ENCODE data around the gene INPP4A.

Gene INPP4A

GRCh38 chr2:98492441-98492840 lies 47.8 kb downstream of the INPP4A start:
- Histone ChIP-seq H3K4me3 (ENCODE audit: low read length) (no peak overlapping the region), H3K4me1 (ENCODE audit: insufficient read depth, low read length) (peaks cover 7% of the 10 kb centered on the region; the same call in 1 of the 2 replicates), H3K36me3 (ENCODE audit: insufficient read depth, low read depth, low read length) (peaks cover 6% of the 10 kb centered on the region; the same call in 1 of the 2 replicates), H3K27ac (ENCODE audit: low read length) (no peak overlapping the region), H3K27me3 (ENCODE audit: insufficient read depth, low read length) (no peaks in the 10 kb centered on the region), H3K9me3 (ENCODE audit: insufficient read depth, low read depth, low read length) (peaks cover 20% of the 10 kb centered on the region; the same call in 1 of the 2 replicates), H3K9ac (ENCODE audit: low read depth, low read length) (no peak overlapping the region)

- Histone ChIP-seq H3K36me3 (ENCODE audit: insufficient read depth, low read depth, low read length) (peaks cover 15% of the 10 kb centered on the region; the same call in 1 of the 2 replicates), H3K9me3 (ENCODE audit: insufficient read depth, low read depth, low read length) (peaks cover 22% of the 10 kb centered on the region), H3K27ac (ENCODE audit: low read length) (no peak overlapping the region), H3K9ac (ENCODE audit: low read depth, low read length) (no peak overlapping the region), H3K4me3 (ENCODE audit: low read length) (no peak overlapping the region), H3K27me3 (ENCODE audit: insufficient read depth, low read length) (no peaks in the 10 kb centered on the region), H3K4me1 (ENCODE audit: insufficient read depth, low read length) (peaks cover 2% of the 10 kb centered on the region; the same call in 1 of the 2 replicates)
These were observed 50.0 kb downstream of the INPP4A start for GRCh38 chr2:98494699-98495098.

- H3K4me3 ChIP-seq (ENCODE audit: low read length): no peak overlapping the region
- peaks cover 3% of the 10 kb centered on the region; the same call in 1 of the 2 replicates for H3K4me1 ChIP-seq (ENCODE audit: insufficient read depth, low read length)
- H3K27ac ChIP-seq (ENCODE audit: low read length): no peak overlapping the region
- H3K27me3 ChIP-seq (ENCODE audit: insufficient read depth, low read length): no peaks in the 10 kb centered on the region
- H3K9ac ChIP-seq (ENCODE audit: low read depth, low read length): no peak overlapping the region
- H3K36me3 ChIP-seq (ENCODE audit: insufficient read depth, low read depth, low read length): peaks cover 15% of the 10 kb centered on the region; the same call in 1 of the 2 replicates
- peaks cover 22% of the 10 kb centered on the region for H3K9me3 ChIP-seq (ENCODE audit: insufficient read depth, low read depth, low read length)
These were observed 52.3 kb downstream of the INPP4A start for GRCh38 chr2:98496750-98497493.

- Histone ChIP-seq H3K27ac (ENCODE audit: low read length) (no peak overlapping the region), H3K9ac (ENCODE audit: low read depth, low read length) (no peak overlapping the region), H3K4me3 (ENCODE audit: low read length) (no peak overlapping the region), H3K9me3 (ENCODE audit: insufficient read depth, low read depth, low read length) (peaks cover 22% of the 10 kb centered on the region), H3K4me1 (ENCODE audit: insufficient read depth, low read length) (peaks cover 10% of the 10 kb centered on the region; the same call in 1 of the 2 replicates), H3K27me3 (ENCODE audit: insufficient read depth, low read length) (no peaks in the 10 kb centered on the region), H3K36me3 (ENCODE audit: insufficient read depth, low read depth, low read length) (peaks cover 15% of the 10 kb centered on the region; the same call in 1 of the 2 replicates)
These were observed 54.2 kb downstream of the INPP4A start for GRCh38 chr2:98498703-98499440.

GRCh38 chr2:98500561-98500960 lies 55.9 kb downstream of the INPP4A start:
- Histone ChIP-seq H3K27ac (ENCODE audit: low read length) (no peak overlapping the region), H3K4me1 (ENCODE audit: insufficient read depth, low read length) (peaks cover 7% of the 10 kb centered on the region; the same call in 1 of the 2 replicates)

GRCh38 chr2:98501223-98501622 lies 56.6 kb downstream of the INPP4A start:
- Histone ChIP-seq H3K36me3 (ENCODE audit: insufficient read depth, low read depth, low read length) (peaks cover 15% of the 10 kb centered on the region; the same call in 1 of the 2 replicates), H3K4me1 (ENCODE audit: insufficient read depth, low read length) (0 out of 2 replicates have a peak, but pooled peaks cover 7% of the 10 kb centered on the region), H3K27me3 (ENCODE audit: insufficient read depth, low read length) (no peaks in the 10 kb centered on the region), H3K4me3 (ENCODE audit: low read length) (no peak overlapping the region), H3K9ac (ENCODE audit: low read depth, low read length) (no peak overlapping the region), H3K27ac (ENCODE audit: low read length) (no peak overlapping the region), H3K9me3 (ENCODE audit: insufficient read depth, low read depth, low read length) (peaks cover 14% of the 10 kb centered on the region)

More at GRCh38 chr2:98500561-98500960, 55.9 kb downstream of the INPP4A start:
- Histone ChIP-seq H3K27me3 (ENCODE audit: insufficient read depth, low read length) (no peaks in the 10 kb centered on the region), H3K4me3 (ENCODE audit: low read length) (no peak overlapping the region), H3K9ac (ENCODE audit: low read depth, low read length) (no peak overlapping the region), H3K9me3 (ENCODE audit: insufficient read depth, low read depth, low read length) (peaks cover 14% of the 10 kb centered on the region), H3K36me3 (ENCODE audit: insufficient read depth, low read depth, low read length) (peaks cover 15% of the 10 kb centered on the region; the same call in 1 of the 2 replicates)

- Histone ChIP-seq H3K27me3 (ENCODE audit: insufficient read depth, low read length) (no peaks in the 10 kb centered on the region), H3K4me3 (ENCODE audit: low read length) (no peak overlapping the region), H3K4me1 (ENCODE audit: insufficient read depth, low read length) (0 out of 2 replicates have a peak, but pooled peaks cover 7% of the 10 kb centered on the region), H3K27ac (ENCODE audit: low read length) (no peak overlapping the region), H3K36me3 (ENCODE audit: insufficient read depth, low read depth, low read length) (peaks cover 9% of the 10 kb centered on the region; the same call in 1 of the 2 replicates), H3K9me3 (ENCODE audit: insufficient read depth, low read depth, low read length) (peaks cover 8% of the 10 kb centered on the region), H3K9ac (ENCODE audit: low read depth, low read length) (no peak overlapping the region)
These were observed 57.2 kb downstream of the INPP4A start for GRCh38 chr2:98501876-98502275.

GRCh38 chr2:98502556-98503335 lies 58.1 kb downstream of the INPP4A start:
- no peak overlapping the region for H3K4me3 ChIP-seq (ENCODE audit: low read length)
- peaks cover 9% of the 10 kb centered on the region; the same call in 1 of the 2 replicates for H3K36me3 ChIP-seq (ENCODE audit: insufficient read depth, low read depth, low read length)
- H3K27ac ChIP-seq (ENCODE audit: low read length): no peak overlapping the region
- H3K4me1 ChIP-seq (ENCODE audit: insufficient read depth, low read length): 0 out of 2 replicates have a peak, but pooled peaks cover 7% of the 10 kb centered on the region
- no peaks in the 10 kb centered on the region; the same call in 1 of the 2 replicates for H3K9me3 ChIP-seq (ENCODE audit: insufficient read depth, low read depth, low read length)
- H3K27me3 ChIP-seq (ENCODE audit: insufficient read depth, low read length): no peaks in the 10 kb centered on the region
- no peak overlapping the region for H3K9ac ChIP-seq (ENCODE audit: low read depth, low read length)

GRCh38 chr2:98503481-98504105 lies 58.9 kb downstream of the INPP4A start:
- Histone ChIP-seq H3K36me3 (ENCODE audit: insufficient read depth, low read depth, low read length) (peaks cover 7% of the 10 kb centered on the region; the same call in 1 of the 2 replicates), H3K4me3 (ENCODE audit: low read length) (no peak overlapping the region), H3K4me1 (ENCODE audit: insufficient read depth, low read length) (0 out of 2 replicates have a peak, but pooled peaks cover 7% of the 10 kb centered on the region), H3K27ac (ENCODE audit: low read length) (no peak overlapping the region), H3K9ac (ENCODE audit: low read depth, low read length) (no peak overlapping the region), H3K27me3 (ENCODE audit: insufficient read depth, low read length) (no peaks in the 10 kb centered on the region), H3K9me3 (ENCODE audit: insufficient read depth, low read depth, low read length) (no peaks in the 10 kb centered on the region; the same call in 1 of the 2 replicates)

GRCh38 chr2:98504381-98505109 lies 59.9 kb downstream of the INPP4A start:
- Histone ChIP-seq H3K9me3 (ENCODE audit: insufficient read depth, low read depth, low read length) (no peaks in the 10 kb centered on the region), H3K27ac (ENCODE audit: low read length) (no peak overlapping the region), H3K4me3 (ENCODE audit: low read length) (no peak overlapping the region), H3K27me3 (ENCODE audit: insufficient read depth, low read length) (no peaks in the 10 kb centered on the region), H3K4me1 (ENCODE audit: insufficient read depth, low read length) (0 out of 2 replicates have a peak, but pooled peaks cover 7% of the 10 kb centered on the region), H3K9ac (ENCODE audit: low read depth, low read length) (no peak overlapping the region), H3K36me3 (ENCODE audit: insufficient read depth, low read depth, low read length) (no peaks in the 10 kb centered on the region)
